ENCODE results near the gene GTF2A1. TPM values are rescaled to one million over a fixed set of nuclear protein-coding genes. Genes with fewer than 3 reads are reported as not detected.
A peak's percentile ranks its signal among the peaks of the same experiment; 100 is the strongest.

GTF2A1 gene
- total RNA-seq, 4 donors from 2014 or later = 32.1 to 39.7 (median 35.5) TPM

GRCh38 chr14:81222691-81223090, 1.9 kb upstream of the GTF2A1 start:
- no peak for TF ChIP-seq CTCF (IDR thresholded peaks at IDR 0.05)
- TF ChIP-seq POLR2A (IDR thresholded peaks at IDR 0.05) = no peak
- H3K4me3 ChIP-seq (ENCODE audit: low read depth, poor library complexity, severe bottlenecking) = no peak overlapping the region
- WGBS, 2 donors = 97 to 98% methylated on average over 2 of the region's 2 CpGs
- intact Hi-C loops (cut with DNase I; ENCODE audit: low total_unique reads) = no loop called here
- no peak for DNase-seq (ENCODE audit: low spot score in 2 of 2)

- TF ChIP-seq POLR2A (IDR thresholded peaks at IDR 0.05) = no peak
- TF ChIP-seq CTCF (IDR thresholded peaks at IDR 0.05) = no peak
- no peak overlapping the region for H3K4me3 ChIP-seq (ENCODE audit: low read depth, poor library complexity, severe bottlenecking)
- no peak for DNase-seq (ENCODE audit: low spot score in 2 of 2)
- intact Hi-C loops (cut with DNase I; ENCODE audit: low total_unique reads) = no loop called here
- 67 to 74% methylated on average over 5 of the region's 5 CpGs for WGBS, 2 donors
Measured at GRCh38 chr14:81222126-81222525, 1.4 kb upstream of the GTF2A1 start.

- no peak for DNase-seq (ENCODE audit: low spot score in 2 of 2)
- intact Hi-C loops (cut with DNase I; ENCODE audit: low total_unique reads) = no loop called here
- WGBS, 2 donors = 28 to 30% methylated on average over 16 of the region's 16 CpGs
- no peak for TF ChIP-seq POLR2A (IDR thresholded peaks at IDR 0.05)
- no peak for TF ChIP-seq CTCF (IDR thresholded peaks at IDR 0.05)
- no peak overlapping the region for H3K4me3 ChIP-seq (ENCODE audit: low read depth, poor library complexity, severe bottlenecking)
Measured at GRCh38 chr14:81221579-81222102, 882 bp upstream of the GTF2A1 start.

- intact Hi-C loops (cut with DNase I; ENCODE audit: low total_unique reads) = no loop called here
- WGBS, 2 donors = 0 to 1% methylated on average over 13 of the region's 13 CpGs
- DNase-seq (ENCODE audit: low spot score in 2 of 2) = no peak
- TF ChIP-seq POLR2A (IDR thresholded peaks at IDR 0.05) = no peak
- TF ChIP-seq CTCF (IDR thresholded peaks at IDR 0.05) = no peak
- H3K4me3 ChIP-seq (ENCODE audit: low read depth, poor library complexity, severe bottlenecking) = peak overlapping the region; percentile 86
Measured at GRCh38 chr14:81220580-81220829, 254 bp downstream of the GTF2A1 start.

GRCh38 chr14:81219759-81220579, 790 bp downstream of the GTF2A1 start:
- intact Hi-C loops (cut with DNase I; ENCODE audit: low total_unique reads) = no loop called here
- TF ChIP-seq CTCF (IDR thresholded peaks at IDR 0.05) (no peak), POLR2A (IDR thresholded peaks at IDR 0.05) (no peak)
- peak in 1 of 2 donors; percentile 89 for DNase-seq (ENCODE audit: low spot score in 2 of 2)
- WGBS, 2 donors = 1% methylated on average over 30 to 34 of the region's 84 CpGs
- peak overlapping the region; percentile 86 for H3K4me3 ChIP-seq (ENCODE audit: low read depth, poor library complexity, severe bottlenecking)
